Activated T-helper 17 cell treated with anti-CD3 and anti-CD28 coated beads, Interleukin-2, amount 50 U/mL, for 72 hours (primary cell): ENCODE results near the gene MPL. TPM values are rescaled to one million over a fixed set of nuclear protein-coding genes. Genes with fewer than 3 reads are reported as not detected.
"Not testable (repeated sequence)": the region's sequence is repeated elsewhere in the genome, so short reads cannot be mapped to it uniquely, and the experiment has no call there.

Experiments
- ATAC-seq: fragments of 150-1000 bp; cut with Tn5 transposase; replicated peaks from 2 replicates; pipeline ENCODE4 v1.10.0; 2021; ENCODE audit warnings: mild to moderate bottlenecking, moderate library complexity
- H3K27ac Mint-ChIP-seq: one replicate; pipeline ENCODE4 v1.8.0; 2022; ENCODE audit warnings: mixed read lengths
- H3K27me3 Mint-ChIP-seq: one replicate; pipeline ENCODE4 v1.8.0; 2022; ENCODE audit warnings: mixed read lengths
- H3K36me3 Mint-ChIP-seq: one replicate; pipeline ENCODE4 v1.8.0; 2022; ENCODE audit warnings: low read depth, mild to moderate bottlenecking, mixed read lengths
- H3K4me1 Mint-ChIP-seq: one replicate; pipeline ENCODE4 v1.8.0; 2022; ENCODE audit warnings: mixed read lengths
- H3K4me3 Mint-ChIP-seq: one replicate; pipeline ENCODE4 v1.8.0; 2022; ENCODE audit warnings: mild to moderate bottlenecking, mixed read lengths
- H3K9me3 Mint-ChIP-seq: one replicate; pipeline ENCODE4 v1.8.0; 2022; ENCODE audit warnings: mixed read lengths
- total RNA-seq, 2 donors: library from RNA; stranded (reverse); gene quantifications; one replicate each; pipeline ENCODE4 v1.2.3, GENCODE V29; 2022

The MPL gene
- total RNA-seq, 2 donors from 2014 or later, result not detected

DNA sequence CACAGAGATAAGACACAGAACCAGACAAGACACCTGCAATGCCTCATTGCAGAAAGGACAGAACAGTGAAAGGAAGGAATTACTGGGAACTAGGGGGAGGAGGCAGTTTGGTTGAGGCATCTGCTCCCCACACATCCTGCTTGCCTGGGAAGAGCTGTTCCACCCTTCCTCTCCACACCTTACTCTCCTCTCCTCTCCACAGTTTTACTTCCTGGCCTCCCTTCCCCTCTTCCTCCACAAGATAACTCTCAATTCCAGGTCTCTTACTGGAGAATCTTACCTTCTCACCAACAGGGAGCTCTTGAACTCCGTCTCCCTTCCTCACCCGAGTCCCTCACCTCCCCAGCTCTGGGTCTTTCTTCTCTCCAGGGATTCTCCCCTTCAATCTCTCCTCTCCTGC lies 28.1 kb downstream of the MPL start:
- Mint-ChIP-seq H3K36me3 (peaks cover 72% of the 10 kb centered on the region), H3K9me3 (no peaks in the 10 kb centered on the region), H3K4me3 (peak overlapping the region; percentile 92), H3K27ac (peak overlapping the region; percentile 87), H3K27me3 (no peaks in the 10 kb centered on the region), H3K4me1 (peaks cover 27% of the 10 kb centered on the region)
- no peak for ATAC-seq

DNA sequence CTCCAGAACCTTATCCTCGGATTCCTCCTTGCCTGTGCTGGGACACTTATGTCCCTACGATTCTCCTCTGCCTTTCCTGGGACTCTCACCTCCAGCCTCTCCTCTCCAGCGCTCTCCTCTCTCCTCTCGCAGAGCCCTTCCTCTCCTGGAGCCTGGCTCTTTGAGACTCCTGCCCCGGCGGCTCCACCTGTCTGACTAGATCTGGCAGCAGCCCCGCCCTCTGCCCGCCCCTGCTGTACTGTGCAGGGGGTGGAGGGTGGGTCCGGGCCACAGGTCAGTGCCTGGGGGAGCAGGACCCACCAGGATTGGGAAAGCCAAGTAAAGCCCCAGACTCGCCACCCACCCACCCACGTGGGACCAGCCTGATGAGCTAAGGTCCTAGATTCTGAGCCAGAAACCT lies 28.6 kb downstream of the MPL start:
- H3K36me3 Mint-ChIP-seq, result peaks cover 67% of the 10 kb centered on the region
- H3K4me1 Mint-ChIP-seq, result peaks cover 30% of the 10 kb centered on the region
- no peak for ATAC-seq

DNA sequence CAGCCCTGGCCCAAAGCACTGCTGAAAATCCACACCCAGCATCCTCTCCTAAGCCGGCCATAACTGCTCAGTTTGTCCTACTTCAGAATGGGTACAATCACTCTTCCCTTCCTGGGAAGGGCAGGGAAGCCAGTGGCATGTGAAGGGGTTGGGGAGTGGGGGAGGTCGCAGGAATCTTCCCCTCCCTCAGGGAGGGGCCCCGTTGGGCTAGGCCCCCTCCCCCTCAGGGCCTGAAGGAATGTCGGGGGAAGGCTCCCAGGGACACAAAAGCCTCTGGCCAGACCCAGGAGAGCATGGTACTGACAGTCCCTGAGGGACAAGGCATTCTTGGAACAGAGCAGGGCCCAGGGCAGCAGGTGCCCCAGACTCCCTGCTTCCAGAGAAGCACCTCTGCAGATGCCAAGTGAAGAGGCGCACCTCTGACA lies 29.0 kb downstream of the MPL start:
- H3K27ac Mint-ChIP-seq, result peak overlapping the region; percentile 87
- peaks cover 62% of the 10 kb centered on the region for H3K36me3 Mint-ChIP-seq
- no peaks in the 10 kb centered on the region for H3K9me3 Mint-ChIP-seq
- peaks cover 26% of the 10 kb centered on the region for H3K4me1 Mint-ChIP-seq
- no peak for ATAC-seq
- H3K4me3 Mint-ChIP-seq, result peak overlapping the region; percentile 92
- no peaks in the 10 kb centered on the region for H3K27me3 Mint-ChIP-seq

More for the DNA sequence above, 28.6 kb downstream of the MPL start:
- Mint-ChIP-seq H3K27me3 (no peaks in the 10 kb centered on the region), H3K9me3 (no peaks in the 10 kb centered on the region), H3K4me3 (peak overlapping the region; percentile 92), H3K27ac (peak overlapping the region; percentile 87)

DNA sequence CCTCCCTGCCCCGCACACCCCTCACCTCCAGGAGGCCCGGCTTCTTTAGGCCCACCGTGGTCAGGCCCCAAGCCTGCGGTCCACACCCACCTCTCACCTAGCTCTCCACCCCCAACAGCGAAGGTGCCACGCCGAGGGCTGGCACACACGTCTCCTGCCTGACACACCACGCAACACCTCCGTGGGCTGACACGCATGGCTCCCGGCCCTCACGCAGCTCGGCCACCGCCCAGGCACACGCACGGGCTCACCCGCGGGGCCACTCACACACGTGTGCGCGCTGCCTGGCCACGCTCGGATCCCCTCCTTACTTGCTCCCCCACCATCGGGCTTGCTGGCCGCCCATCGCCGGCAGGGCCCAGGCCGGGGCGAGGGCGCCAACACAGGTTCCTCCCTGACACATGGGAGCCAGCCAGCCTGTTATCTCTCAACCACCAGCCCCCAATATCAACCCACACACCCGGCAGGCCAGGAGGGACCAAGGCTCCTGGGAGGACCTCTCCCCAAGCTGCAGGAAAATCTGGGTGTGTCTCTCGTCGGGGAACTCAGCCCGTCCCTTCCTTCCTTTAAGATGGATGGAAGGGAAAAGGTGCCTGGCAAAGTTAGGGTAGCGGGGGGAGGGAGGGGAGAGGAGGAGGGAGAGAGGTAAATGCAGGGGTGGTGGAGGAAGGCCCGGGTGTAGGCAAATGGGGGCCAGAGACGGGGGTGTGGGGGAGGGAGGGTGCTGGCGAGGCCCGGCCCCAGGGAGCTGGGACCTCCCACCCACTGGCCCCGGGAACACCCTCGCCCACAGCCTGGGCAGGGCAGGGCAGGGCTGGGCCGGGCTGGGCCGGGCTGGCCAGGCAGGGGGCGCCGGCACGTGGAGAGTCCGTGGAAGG lies 29.6 kb downstream of the MPL start:
- Mint-ChIP-seq H3K27ac (peak overlapping the region; percentile 87), H3K4me3 (peak overlapping the region; percentile 92), H3K9me3 (no peaks in the 10 kb centered on the region), H3K4me1 (peaks cover 21% of the 10 kb centered on the region), H3K27me3 (no peaks in the 10 kb centered on the region), H3K36me3 (peaks cover 56% of the 10 kb centered on the region)
- ATAC-seq, result peak; percentile 64

DNA sequence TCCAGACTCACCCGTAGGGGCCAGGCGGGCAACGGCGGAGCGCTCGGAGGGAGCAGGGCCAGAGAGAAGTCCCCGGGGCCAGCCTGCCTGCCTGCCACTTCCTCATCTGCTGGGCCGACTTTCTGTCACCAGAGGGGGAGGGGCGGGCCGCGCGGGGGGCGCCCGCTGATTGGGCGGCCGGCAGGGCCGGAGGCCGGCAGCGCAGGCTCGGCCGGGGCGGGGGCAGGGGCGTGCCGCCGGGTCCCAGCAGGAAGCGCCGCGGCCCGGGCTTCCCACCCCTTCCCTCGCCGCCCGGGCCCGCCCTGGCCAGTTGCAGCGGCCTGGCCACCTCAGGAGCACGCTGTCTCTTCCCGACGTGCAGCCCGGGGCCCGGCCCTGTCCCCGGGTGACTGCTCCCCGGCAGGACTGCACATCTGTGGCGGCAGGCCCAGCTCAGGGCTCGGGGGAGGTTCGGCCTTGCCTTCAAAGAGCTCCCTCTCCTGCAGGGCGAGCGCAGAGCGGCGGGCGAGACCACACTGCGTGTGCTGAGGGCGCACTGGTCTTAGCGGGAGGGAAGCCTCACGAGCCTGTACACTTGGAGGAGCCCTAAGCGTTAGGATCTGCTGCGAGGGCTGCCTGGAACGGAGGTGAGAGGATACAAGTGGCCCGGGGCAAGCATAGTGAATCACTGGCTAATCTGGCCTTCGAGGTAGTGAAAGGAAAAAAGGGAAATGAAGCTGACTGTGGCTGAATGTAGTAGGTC lies 30.5 kb downstream of the MPL start, which contains the start of gene ELOVL1:
Gene ELOVL1, minus strand, starts transcription at position 108 of the 742 bp plus-strand sequence. CDS start 2,402 bp downstream, outside the sequence.
- H3K36me3 Mint-ChIP-seq, result peaks cover 48% of the 10 kb centered on the region
- ATAC-seq, result peak; percentile 92
- peaks cover 21% of the 10 kb centered on the region for H3K4me1 Mint-ChIP-seq
- H3K4me3 Mint-ChIP-seq, result peak within 1 kb of the TSS; percentile 92
- H3K27ac Mint-ChIP-seq, result peak within 1 kb of the TSS; percentile 92
- no peaks in the 10 kb centered on the region for H3K27me3 Mint-ChIP-seq
- H3K9me3 Mint-ChIP-seq, result no peaks in the 10 kb centered on the region

DNA sequence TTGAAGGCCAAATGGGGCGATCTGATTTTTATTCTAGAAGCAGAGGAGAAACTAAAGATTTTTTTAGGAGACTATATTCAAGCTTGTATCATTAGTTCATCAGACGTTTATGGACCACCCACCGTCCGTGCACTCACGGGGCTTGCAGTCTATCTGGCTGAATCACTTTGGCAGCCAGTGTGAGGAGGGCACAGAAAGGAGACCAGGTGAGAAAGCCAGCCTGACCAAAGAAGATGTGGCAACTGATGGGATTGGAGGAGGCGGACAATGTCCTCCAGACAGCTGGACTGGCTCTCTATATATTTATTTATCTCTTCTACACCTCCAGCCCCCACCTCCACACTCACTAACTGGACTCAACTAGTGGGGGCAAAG lies 31.0 kb downstream of the MPL start:
- ATAC-seq, result no peak
- H3K4me3 Mint-ChIP-seq, result peak overlapping the region; percentile 92
- H3K4me1 Mint-ChIP-seq, result peaks cover 21% of the 10 kb centered on the region
- peaks cover 42% of the 10 kb centered on the region for H3K36me3 Mint-ChIP-seq
- peak overlapping the region; percentile 92 for H3K27ac Mint-ChIP-seq
- H3K9me3 Mint-ChIP-seq, result no peaks in the 10 kb centered on the region
- H3K27me3 Mint-ChIP-seq, result no peaks in the 10 kb centered on the region

DNA sequence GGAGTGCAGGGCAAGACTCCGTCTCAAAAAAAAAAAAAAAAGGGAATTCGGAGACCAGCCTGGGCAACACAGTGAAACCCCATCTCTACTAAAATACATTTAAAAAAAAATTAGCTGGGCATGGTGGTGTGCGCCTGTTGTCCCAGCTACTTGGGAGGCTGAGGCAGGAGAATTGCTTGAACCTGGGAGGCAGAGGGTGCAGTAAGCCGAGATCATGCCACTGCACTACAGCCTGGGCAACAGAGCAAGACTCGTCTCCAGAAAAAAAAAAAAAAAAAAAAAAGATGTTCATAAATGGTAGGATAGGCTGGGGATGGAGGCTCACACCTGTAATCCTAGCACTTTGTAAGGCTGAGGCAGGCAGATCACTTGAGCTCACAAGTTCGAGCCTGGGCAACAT lies 32.2 kb downstream of the MPL start:
- H3K27me3 Mint-ChIP-seq, H3K4me3 Mint-ChIP-seq, H3K9me3 Mint-ChIP-seq, ATAC-seq, H3K27ac Mint-ChIP-seq: not testable (repeated sequence)
- Mint-ChIP-seq H3K36me3 (peaks cover 31% of the 10 kb centered on the region), H3K4me1 (peaks cover 16% of the 10 kb centered on the region)

DNA sequence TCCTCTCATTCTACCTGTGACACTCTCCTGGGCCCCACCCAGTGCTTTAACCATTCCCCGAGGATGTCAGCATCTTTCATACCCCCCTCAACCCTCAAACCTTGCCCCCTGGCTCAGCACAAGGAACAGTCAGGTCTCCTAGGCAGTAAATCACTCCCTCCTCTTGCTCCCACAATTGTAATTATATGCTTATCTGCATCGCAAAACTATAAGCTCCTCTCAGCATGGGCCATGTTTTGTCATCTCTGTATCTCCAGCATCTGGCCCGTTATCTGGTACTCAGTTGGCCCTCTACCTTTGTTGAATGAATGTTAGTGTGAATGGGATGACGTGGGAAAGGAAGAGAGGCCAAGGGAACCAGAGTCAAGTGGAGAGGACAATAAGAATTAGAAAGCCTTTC lies 32.9 kb downstream of the MPL start:
- Mint-ChIP-seq H3K4me1 (peaks cover 12% of the 10 kb centered on the region), H3K4me3 (peak overlapping the region; percentile 3), H3K27ac (peak overlapping the region; percentile 14), H3K27me3 (no peaks in the 10 kb centered on the region), H3K9me3 (no peaks in the 10 kb centered on the region), H3K36me3 (peaks cover 23% of the 10 kb centered on the region)
- no peak for ATAC-seq

DNA sequence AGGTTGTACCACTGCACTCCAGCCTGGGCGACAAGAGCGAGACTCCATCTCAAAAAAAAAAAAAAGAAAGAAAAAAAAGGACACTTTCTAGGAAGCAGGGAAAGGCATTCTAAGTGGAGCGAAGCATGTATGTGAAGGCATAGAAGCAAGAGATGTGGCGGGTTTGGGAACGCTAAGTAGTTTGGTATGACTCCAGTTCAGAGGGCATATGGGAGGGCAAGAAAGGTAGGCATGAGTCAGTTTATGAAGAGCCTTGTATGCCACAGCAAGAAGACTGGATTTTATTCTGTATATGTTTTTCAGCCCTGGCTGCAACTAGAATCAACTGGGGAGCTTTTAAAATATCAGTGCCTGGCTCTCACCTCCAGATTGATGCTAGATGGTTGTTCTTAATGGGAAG lies 34.6 kb downstream of the MPL start:
- peaks cover 6% of the 10 kb centered on the region for H3K4me1 Mint-ChIP-seq
- no peak overlapping the region for H3K4me3 Mint-ChIP-seq
- H3K9me3 Mint-ChIP-seq, result no peaks in the 10 kb centered on the region
- H3K27me3 Mint-ChIP-seq, result no peaks in the 10 kb centered on the region
- peaks cover 10% of the 10 kb centered on the region for H3K36me3 Mint-ChIP-seq
- H3K27ac Mint-ChIP-seq, result no peak overlapping the region
- ATAC-seq, result no peak

DNA sequence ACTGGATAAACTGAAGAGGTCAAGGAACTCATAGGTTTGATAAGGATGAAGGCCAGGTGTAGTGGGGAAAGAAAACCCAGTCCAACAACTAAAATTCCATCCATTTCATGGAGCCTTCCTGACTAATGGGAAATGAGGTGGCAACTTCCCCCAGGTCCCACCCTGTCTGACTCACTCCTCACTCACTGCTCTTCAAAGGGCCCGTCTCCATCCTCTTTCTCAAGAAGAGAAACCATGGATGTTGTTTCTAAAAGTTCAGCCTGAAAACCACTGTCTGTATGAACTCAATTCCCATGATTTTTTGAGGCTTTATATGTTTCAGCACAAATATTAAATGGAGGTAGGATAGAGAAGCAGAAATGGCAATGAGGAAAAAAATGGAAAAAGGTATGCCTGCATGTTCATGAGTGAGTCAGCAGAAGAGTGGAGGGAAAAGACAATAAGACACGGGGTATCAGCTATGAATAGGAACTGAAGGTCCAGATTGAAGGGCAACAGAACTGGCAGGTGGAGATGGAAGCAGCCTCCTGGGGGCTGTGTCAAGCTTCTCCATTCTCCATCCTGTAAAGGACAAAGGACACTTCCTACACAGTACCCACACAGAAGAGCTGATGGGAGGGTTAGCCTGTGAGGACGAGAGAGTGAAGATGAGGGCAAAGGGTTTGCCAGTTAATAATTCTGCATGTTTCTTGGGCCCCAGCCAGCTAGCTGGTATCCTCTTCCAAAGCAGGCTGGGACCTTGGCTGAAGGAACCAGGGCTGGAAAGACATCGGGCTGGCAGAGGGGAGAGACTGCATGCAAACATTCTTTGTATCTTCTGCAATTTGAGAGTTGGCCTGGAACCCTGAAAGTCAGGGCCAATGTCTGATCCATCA lies 35.7 kb downstream of the MPL start:
- Mint-ChIP-seq H3K9me3 (no peaks in the 10 kb centered on the region), H3K4me1 (peaks cover 6% of the 10 kb centered on the region), H3K27ac (no peak overlapping the region), H3K4me3 (no peak overlapping the region), H3K27me3 (no peaks in the 10 kb centered on the region), H3K36me3 (peaks cover 11% of the 10 kb centered on the region)
- ATAC-seq, result no peak

DNA sequence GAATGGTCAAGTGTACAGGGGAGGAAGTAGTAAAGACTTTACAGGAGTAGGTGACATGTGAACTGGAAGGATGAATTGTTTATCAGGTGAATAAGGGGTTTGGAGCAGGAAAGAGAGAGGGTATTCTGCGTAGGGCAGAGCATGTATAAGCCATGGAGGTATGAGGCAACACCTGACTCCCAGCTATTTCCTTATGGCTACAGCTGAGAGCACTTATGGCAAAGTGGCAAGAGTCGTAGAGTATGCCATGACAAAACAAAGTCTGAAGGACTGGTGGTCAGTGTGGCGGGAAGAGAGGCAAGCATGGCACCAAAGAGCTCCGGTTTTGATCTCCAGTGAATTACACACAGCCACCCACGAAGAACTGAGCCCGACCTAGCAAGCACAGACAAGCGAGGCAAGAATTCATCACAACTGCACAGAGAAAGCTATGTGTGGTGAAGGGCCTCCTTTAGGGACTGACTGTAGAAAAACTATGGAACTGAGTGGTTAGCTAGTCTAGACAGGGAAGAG lies 39.2 kb downstream of the MPL start:
- H3K4me3 Mint-ChIP-seq, result no peak overlapping the region
- H3K36me3 Mint-ChIP-seq, result peaks cover 28% of the 10 kb centered on the region
- H3K27me3 Mint-ChIP-seq, result no peaks in the 10 kb centered on the region
- no peaks in the 10 kb centered on the region for H3K4me1 Mint-ChIP-seq
- no peaks in the 10 kb centered on the region for H3K9me3 Mint-ChIP-seq
- H3K27ac Mint-ChIP-seq, result no peak overlapping the region
- ATAC-seq, result no peak

DNA sequence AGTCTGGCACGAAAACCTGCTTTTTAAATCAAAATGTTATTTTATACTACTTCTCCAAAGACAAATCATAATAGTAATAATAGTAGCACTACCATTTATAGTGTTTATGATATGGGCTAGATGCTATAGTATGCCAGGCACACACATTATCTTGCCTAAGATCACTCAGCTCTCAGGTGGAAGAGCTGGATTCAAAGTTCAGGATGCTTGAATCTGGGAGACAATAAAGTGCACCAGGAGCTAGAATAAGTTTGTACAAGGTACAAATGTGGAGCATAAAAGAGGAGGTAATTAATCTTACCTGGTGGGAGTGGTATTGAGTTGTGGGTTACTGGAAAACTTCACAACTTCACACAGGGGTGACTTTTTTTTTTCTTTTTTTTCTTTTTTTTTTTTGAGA lies 40.2 kb downstream of the MPL start:
- no peak overlapping the region for H3K27ac Mint-ChIP-seq

DNA sequence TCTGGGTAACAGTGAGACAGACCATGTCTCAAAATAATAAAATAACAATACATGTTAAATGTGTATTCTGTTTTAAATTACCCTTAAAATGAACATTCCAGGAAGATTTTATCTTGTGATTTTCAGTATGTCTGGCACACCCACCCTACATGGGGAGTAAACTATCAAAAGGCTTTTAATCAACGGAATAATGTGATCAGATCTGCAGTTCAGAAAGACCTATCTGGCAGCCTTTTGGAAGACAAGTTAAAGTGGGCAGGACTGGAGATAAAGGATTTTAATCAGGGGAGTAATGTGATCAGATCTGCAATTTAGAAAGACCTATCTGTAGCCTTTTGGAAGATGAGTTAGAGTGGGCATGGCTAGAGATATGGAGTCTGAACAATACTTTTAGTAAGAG lies 41.9 kb downstream of the MPL start:
- Mint-ChIP-seq H3K27ac (peak overlapping the region; percentile 1), H3K36me3 (peaks cover 53% of the 10 kb centered on the region), H3K27me3 (no peaks in the 10 kb centered on the region), H3K4me3 (no peak overlapping the region), H3K9me3 (no peaks in the 10 kb centered on the region), H3K4me1 (peaks cover 3% of the 10 kb centered on the region)
- ATAC-seq, result no peak

More for the DNA sequence above, 40.2 kb downstream of the MPL start:
- Mint-ChIP-seq H3K36me3 (peaks cover 37% of the 10 kb centered on the region), H3K9me3 (no peaks in the 10 kb centered on the region), H3K4me1 (peaks cover 1% of the 10 kb centered on the region), H3K4me3 (no peak overlapping the region), H3K27me3 (no peaks in the 10 kb centered on the region)
- ATAC-seq, result no peak

DNA sequence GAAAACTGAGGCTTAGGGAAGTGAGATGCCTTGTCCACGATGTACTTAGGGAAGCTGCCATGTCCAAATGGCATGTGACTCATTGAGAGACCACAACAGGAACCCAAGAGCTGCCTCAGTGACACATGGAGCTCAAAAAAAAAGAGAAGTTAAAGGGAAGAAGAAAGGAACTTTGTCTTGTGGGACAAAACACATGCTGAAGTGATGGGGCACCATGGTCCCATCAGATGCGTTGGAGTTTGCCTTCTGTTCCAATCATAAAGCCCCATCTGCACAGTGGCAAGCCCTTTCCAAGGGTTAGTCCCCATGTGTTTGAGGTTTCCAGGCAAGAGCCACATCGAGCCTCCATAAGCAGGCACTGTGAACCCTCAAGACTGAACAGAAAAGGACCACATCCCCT lies 44.0 kb downstream of the MPL start:
- Mint-ChIP-seq H3K4me3 (no peak overlapping the region), H3K27ac (peak overlapping the region; percentile 40), H3K27me3 (no peaks in the 10 kb centered on the region)

More for the DNA sequence above, 44.0 kb downstream of the MPL start:
- Mint-ChIP-seq H3K9me3 (no peaks in the 10 kb centered on the region), H3K4me1 (peaks cover 3% of the 10 kb centered on the region), H3K36me3 (peaks cover 75% of the 10 kb centered on the region)
- no peak for ATAC-seq
